Globus pallidus (tissue), 1 donor: ENCODE measurements around the gene C20orf204.

ENCODE experiments used
- DNase-seq: peaks from one replicate; pipeline ENCODE4 v3.0.0-alpha.2; 2015; ENCODE audit warnings: low spot score

C20orf204 gene

DNA sequence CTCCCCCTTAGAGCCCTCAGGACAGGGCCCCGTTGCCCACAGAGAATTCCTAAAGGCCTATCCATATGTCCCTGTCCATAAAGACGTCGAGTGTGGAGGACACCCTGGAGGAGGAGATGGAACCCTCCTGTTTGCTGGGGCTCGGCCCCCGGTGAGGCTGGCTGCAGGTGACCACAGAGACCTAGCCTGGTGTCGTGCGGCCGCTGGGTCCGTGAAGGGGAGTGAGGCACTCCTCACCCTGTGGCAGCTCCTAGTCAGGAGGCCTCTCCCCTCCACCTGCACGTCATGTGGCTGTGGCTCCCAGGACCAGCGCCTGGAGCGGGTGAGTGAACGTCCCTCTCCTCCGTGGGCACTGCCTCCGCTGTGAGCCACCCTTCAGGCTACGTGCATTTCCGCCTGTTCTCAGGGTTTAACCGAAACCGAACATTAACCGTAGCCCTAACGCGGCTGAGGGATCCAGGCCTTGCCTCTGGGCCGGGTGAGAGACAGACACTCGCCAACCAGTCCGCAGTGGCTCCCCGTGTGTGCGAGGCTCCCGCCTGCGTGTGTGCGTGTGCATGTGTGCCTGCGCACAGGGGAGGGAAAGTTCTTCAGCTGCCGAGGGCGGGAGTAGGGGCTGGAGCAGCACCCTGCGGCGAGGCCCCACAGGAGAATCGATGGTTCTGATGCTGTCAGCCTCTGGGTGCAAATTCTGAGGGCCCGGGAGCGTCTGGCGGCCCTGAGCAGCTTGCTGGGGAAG, 21.1 kb downstream of the C20orf204 start:
- no peak for DNase-seq

DNA sequence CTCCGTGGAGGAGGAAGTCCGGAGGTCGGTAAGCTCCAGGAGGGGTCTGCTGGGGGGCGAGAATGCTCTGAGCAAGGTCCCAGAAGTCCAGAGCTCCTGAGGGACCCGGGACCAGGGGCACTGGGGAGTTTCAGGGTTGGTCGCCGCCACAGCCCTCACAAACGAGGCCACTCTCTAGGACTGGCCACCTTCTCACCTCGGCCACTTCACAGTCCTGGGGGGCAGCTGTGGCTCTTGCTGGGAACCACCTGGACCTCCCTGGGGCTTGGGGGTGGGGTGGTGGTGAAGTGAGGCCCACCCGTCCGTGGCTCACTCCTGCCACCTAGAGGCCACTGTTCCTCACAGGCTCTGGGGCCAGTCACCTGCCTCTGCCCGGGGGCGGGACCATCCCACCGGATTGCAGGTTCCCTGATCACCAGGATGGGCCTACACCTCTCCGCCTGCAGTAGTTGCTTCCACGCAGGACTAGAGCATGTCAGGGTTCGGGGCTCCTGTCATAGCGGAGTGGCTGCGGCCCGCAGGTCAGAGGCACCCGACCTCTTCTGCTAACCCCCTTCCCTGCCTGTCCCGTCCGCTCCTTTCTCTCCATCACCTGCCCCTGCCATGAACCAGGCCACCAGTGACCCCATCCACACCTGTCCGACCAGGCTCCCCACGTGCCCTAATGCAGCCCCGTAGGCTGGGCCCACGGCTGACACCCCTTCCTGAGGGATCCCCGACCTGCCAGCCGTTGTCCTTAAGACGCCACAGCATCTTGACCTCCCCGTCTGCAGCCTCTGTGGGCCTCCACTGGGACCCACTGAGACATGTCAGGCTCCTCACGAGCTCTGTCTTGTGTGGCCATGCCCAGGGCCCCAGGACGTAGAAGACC, 21.9 kb downstream of the C20orf204 start:
- no peak for DNase-seq

DNA sequence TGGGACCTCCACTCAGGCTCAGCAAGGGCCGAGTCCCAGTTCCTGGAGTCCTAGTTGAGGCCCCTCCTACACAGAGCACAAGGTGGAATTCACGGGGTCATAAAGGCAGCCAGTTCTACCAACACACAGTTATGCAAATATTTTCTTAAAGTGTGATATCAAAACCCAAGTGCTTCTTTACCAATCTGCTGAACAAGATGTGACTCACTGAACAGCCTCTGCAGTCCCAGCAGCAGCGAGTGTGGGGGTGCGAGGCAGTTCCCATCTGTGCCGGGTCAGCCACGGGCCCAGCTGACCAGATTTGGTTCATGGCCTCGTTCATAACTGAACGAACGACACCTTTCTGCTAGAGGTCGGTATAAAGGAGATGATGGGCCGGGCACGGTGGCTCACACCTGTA, 22.6 kb downstream of the C20orf204 start:
- DNase-seq, result no peak

DNA sequence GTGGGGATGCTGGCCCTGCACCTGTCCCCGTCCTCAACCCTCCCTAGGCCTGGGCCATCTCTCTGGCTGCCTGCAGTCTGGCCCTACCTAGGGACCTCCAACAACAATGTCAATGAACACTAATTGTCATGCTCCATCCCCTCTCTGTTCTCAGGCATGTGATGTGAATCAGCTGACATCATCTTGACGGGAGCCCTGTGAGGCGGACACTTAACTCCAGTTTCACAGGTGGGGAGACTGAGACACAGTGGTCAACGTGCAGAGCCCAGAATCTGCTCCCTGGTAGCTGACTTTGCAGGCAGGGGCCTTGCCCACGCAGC, 26.3 kb downstream of the C20orf204 start:
- DNase-seq, result peak; percentile 29

DNA sequence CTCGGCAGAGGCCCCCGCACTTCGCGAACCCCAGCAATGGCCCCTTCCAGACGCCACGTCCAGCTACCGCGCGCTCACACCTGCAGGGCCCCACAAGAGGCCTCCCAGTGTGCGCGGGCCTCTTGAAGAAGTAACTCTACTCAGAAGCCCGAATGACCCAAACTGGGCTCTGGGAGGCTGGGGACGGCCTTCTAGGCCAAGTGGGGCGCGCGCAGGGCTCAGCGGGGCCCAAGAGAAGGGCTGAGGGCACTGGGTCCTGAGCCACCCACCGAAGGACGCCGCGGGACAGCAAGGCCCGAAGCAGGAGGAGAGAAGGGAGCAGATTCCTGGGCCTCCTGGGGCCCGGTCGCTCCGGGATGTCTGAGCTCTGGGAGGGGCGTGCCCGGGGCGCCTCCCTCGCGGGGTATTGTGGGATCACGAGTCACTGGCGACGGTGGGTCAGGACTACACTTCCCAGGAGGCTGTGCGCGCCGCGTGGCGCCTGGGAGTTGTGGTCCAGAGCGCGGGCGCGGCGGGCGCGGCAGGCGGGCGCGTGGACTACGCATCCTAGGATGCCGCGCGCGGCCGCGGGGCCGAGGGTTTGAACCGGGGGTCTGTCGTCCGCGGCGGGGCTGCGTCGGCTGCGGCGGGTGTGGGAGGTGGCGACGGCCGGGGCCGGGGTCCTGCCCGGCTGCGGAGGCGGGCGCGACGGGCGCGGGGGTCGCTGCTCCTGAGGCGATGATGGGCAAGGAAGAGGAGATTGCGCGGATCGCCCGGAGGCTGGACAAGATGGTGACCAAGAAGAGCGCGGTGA, 26.8 kb downstream of the C20orf204 start, which contains the start of gene TCEA2:
Gene TCEA2, plus strand, starts transcription at position 603 of the 793 bp plus-strand sequence. Its CDS starts 115 bp downstream, at position 718.
- DNase-seq, result peak; percentile 95

DNA sequence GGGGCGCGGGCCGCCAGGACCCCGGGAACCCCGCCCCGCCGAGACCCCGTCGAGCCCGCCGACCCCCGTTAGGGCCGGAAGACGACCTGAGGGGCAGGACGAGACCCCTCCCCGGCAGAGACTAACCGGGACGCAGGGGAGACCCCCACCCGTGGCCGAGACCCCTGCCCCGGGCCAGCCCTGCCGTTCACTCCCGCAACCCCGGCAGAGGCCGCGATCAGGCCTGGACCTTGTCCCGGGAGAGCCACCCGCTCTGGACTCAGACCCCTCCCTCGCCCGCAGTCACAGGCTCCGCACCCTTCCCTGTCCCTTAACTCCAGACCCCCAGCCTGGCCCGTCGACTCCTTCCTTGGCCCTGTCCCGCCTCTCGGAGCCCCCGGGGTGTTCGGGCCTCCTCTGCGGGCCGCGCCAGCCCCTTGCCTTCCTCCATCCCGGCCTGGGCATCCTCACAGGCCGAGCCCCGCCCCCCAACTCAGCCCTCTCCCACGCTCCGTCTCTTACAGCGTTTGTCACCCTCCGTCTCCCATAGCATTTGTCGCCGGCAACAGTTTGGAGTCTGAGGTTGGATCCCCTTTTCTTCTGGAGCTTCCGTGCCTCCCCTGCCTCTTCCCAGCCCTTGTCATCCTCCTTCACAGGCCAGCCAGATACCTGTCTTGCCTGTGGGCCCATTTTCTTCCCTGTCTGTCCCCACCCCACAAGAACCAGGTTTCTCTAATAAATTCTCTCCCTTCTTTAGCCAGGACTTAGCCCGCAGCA, 27.6 kb downstream of the C20orf204 start:
- no peak for DNase-seq

DNA sequence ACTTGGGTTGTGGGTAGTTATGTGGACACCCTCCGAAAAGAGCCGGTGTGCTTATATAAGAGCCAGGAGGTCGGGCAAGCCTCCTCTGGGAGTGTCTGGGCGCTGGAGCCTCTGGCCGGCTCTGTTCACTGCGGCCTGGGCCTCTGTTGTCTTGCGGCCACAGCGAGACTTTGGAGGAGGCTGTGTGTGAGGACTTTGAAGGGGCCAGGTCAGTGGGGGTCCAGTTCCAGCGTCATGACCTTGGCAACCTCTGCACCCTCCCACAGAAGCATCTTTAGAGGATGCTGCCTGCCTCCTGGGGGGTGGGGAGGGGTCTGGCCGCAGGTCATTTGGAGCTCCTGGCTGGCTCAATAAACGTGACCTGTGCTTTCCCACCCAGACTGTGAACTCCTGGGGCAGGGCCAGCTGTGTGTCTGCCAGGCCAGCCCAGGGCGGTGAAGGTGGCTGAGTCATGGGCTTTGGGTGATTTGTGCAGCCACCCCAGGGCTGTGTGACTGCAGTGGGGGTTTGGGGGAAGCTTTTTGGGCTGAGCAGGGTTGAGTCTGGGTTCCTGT, 28.2 kb downstream of the C20orf204 start:
- no peak for DNase-seq

DNA sequence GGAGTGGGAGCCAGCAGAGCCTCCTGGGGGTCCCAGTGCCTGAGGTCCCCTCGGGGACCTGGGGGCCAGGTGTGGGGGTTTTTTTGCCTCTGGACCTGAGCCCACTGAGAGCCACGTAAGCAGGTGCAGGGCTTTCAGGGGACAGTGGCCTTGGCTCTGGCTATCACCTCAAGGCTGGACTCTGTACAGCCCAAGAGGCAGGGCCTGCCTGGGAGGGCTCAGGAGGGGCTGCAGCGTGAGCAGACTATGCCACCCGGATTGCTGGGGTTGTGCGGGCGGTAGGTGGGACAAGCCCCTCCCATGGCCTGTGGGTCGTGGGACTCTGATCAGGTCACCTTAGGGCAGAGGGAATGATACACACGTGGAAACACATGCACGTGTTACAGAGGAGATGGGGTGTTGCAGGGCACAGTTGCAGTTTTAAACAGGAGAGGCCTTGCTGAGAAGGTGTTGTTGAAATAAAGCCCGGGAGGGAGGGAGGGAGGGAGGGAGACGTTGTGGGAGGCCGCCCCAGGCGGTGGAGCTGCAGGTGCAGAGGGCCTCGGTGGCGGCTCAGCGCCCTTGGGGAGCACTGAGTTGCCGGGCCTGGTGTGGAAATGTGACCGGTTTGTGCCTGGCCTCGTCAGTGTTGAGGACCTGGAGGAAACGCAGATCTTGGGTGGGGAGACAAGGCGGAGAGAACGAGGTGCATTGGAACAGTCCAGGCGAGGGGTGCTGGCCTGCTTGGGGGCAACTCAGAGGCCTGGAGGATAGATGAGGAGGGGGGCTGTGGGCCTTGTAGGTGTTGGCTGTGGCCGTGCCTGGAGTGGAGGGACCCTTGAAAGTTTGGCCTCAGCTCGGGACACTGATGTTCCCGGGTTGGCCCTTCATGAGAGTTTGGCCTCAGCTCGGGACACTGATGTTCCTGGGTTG, 29.3 kb downstream of the C20orf204 start:
- DNase-seq, result no peak

DNA sequence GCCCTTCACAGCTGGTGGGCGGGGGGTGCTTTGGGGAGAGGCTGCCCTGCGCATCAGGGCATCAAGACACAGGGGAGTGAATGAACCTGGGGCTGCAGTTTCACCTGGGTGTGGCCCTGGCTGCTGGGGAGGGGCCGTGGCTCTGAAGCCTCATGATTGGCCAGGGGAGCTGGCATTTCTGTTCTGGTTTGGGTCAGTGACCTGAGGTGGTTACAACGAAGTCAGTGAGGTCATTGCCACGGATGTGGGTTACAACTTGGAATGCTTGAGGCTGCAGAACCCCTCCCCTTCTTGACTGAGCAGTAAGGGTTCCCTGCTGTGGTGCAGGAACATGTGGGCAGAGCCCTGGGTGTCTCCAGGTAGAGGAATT, 30.0 kb downstream of the C20orf204 start:
- no peak for DNase-seq

DNA sequence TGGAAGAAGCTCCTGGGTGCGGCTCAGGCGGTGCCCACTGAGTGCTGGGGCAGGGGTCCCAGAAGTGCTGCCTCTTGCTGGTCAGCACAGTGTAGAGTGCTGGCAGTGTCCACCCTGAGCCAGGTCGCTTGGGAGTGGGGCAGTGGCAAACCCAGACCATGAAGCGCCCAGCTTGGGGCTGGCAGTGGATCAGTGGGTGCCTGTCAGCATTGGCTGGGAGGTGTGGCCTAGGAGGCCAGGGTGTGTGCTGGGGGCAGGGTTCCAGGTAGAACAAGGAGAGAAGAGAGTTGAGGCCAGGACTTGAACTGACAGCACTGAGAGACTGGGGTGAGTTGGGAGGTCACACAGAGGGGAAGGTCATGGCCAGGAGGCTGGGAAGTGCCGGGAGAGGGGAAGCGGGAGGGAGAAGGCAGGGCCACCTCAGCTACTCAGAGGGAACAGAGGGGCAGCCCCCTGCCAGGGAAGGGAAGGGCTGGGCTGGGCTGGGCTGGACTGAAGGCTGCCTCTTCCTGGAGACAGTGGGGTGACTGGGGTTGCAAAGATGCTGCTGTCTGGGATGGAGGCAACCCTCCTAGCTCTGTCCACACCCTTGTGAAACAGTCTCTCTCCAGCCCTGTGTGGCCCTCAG, 31.1 kb downstream of the C20orf204 start:
- DNase-seq, result no peak

DNA sequence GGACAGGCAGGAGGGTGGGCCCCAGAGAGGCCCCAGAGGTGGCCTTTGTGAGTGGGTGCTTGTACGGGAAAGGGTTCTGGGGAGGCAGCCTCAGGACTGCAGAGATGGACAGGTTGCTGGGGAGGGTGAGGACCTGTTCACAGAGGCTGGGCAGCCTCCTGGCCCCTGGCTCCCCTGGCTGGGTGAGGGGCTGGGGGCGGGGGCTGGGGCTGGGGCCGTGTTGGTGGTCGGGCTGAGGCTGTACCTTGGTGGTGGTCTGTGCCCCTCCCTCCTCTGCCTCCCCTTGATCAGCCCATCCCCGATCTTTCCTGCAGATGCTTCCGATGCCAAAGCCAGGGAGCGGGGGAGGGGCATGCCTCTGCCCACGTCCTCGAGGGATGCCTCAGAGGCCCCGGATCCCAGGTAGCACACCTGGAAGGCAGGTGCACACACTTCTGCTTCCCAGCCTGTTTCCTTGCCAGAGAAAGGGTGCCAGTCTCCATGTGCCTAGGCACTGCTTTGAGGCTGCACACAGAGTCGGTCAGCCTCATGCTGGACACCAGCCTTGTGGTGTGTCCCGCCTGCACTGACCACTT, 31.8 kb downstream of the C20orf204 start:
- DNase-seq, result no peak

DNA sequence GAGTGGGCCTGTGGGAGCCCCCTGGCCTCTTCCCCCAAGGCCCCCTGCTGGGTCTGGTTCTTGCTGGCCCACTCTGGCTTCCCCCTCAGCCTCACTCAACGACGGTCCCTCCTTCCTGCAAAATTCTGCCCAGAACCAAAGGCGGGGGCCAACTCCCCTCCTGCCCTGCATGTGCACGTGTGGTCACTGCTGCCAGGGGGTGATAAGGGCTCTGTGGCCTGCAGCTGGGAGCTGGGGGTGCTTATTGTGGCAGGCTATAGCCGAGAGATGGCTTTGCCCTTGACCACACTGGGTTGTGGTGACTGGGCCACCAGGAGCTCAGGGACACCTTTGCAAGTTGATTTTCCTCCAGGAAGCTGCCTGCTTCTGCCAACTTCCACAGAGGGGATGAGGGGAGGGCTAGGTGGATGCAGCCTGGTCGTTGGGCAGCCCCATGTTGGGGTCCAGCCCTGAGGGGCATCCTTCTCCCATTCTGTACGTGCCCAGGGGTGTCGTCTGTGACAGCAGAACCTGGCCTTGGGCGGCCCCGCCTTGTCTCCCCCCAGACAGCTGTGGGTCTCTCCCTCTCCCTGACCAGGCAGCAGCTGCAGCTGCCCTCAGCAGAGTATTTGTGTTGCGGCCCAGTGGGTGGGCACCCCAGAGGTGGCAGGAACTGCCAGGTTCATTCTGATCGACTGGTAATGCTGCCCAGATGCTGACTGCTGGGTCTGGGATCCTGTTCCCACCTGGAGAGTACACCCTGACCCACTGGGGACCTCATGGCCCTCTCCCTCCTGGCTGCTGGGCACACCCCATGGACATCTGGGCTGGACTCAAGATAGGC, 32.6 kb downstream of the C20orf204 start:
- no peak for DNase-seq

DNA sequence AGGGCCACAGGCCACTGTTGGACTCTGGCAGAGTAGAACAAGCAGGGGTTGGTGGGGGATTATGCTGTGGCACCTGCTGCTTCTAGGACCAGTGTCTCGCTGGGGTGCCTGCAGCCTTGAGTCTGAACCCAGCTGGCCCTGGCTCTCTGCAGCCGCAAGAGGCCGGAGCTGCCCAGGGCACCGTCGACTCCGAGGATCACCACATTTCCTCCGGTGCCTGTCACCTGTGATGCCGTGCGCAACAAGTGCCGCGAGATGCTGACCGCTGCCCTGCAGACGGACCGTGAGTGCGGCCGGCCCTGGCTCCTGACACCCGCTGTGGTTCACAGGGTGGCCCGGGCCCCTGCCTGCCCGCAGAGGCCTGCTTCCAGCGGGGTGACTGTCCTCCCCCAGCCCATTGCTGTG, 33.2 kb downstream of the C20orf204 start:
- no peak for DNase-seq

DNA sequence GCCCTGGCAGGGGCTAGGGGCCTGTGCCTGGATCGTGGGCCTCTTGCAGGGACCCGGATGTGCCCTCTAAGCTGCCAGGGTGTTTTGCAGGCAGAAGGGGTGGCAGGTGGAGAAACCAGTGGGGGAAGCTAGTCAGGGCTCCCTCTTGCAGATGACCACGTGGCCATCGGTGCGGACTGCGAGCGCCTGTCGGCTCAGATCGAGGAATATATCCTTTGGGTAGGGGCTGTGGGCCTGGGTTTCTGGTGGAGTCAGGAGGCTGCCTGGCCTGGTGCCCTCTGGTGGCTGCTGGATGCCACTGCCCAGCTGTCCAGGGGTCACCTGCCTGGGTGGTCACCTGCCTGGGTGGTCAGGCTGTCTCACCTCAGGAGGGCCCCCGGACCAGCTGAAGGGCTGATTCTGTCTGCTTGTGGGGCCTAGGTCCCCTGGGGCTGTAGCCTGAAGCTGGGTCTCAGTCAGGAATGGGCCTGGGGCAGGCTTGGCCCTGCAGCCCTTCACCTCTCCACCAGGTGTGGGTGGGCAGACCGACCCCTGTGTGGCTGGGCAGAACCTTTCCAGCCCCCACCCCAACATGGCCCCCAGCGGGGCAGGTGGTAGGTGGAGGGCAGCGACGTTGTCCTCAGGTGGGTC, 33.7 kb downstream of the C20orf204 start:
- DNase-seq, result no peak

DNA sequence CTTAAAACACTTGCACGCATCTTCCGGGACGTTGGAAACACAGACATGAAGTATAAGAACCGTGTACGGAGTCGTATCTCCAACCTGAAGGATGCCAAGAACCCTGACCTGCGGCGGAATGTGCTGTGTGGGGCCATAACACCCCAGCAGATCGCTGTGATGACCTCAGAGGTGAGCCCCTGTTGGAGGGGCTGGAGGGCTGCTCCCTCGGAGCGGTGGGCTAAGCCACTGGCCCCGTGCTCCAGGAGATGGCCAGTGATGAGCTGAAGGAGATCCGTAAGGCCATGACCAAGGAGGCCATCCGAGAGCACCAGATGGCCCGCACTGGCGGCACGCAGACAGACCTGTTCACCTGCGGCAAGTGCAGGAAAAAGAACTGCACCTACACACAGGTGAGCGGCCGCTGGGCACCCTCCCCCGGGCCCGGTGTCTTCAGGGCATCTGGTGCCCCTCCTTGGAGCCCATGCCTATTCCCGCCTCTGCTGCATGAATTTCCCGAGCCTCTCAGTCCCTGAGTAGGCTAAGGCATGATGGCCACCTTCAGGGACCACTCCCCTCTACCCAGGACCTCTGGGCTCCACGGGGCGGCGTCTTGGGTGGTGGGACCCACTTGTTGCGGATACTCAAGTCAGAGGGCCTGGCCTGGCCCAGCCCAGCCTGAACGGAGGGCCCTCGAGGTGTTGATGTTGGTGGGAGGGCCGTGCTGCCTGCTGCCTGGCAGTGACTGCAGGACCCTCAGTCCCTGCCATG, 34.4 kb downstream of the C20orf204 start:
- no peak for DNase-seq

DNA sequence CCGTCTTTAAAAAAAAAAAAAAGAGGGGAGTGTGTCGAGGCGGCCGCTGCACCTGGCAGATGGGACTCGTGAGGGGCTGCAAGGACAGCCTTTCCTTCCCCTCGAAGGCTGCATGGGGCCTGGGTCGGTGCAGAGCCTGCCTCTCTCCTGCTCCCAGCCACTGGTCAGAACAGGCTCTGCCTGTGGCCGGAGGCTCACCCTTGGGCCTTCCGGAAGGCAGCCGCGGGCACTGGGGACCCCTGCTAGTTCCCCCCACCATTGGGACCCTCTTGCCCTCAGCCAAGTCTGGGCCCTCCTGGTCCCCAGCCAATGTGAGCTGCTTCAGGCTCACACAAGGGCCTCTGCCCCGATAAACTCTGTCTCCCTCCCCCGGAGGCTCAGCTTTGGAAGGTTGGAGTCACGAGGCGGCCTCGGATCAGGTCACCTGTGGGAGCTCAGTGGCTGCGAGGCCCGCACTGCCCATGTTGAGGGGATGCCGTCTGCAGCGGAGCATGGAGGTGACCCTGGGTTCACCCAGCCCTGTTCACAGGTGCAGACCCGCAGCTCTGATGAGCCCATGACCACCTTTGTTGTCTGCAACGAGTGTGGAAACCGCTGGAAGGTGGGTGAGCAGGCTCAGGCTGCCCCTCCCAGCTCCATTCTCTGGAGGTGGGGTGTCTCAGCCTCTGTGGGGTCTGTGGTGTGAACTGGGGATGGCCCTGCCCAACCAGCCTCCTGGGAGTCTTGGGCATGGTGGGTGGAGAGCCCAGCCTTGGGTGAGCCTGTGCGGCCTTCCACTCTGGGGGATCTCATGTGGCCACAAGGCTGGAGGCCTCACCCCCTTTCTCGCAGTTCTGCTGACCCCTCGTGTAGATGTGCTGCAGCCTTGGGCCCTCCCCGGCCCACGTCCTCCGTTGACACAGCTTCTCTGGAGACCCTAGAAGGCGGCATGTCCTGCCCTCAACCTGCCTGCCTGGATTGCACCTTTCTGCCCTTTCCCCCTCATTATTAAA, 35.7 kb downstream of the C20orf204 start:
- DNase-seq, result no peak
